HepG2 (cell line): ENCODE results near the gene ARSB. TPM values are rescaled to one million over a fixed set of nuclear protein-coding genes. Genes with fewer than 3 reads are reported as not detected.

ENCODE experiments used
- ATAC-seq: fragments of 200-7000 bp; cut with Tn5 transposase; 3 replicates; pipeline ENCODE4 v1.9.1; 2020; ENCODE audit warnings: mild to moderate bottlenecking, moderate library complexity
- BruUV-seq: library from RNA; stranded (reverse); fragments of 400-500 nt; replicated peaks from 2 replicates; lab custom pipeline; 2021; lab: Mats Ljungman, UMichigan
- CTCF ChIA-PET: fragments of 300-600 bp; formaldehyde crosslinking; extraction: SDS; loops from one replicate; lab custom pipeline; 2021; ENCODE audit warnings: low total read pairs, inconsistent platforms, low intra/inter-chr PET ratio; lab: Yijun Ruan, JAX
- POLR2A ChIA-PET: fragments of 350-600 bp; sonication (Branson Sonifier 250); formaldehyde crosslinking; loops from one replicate; lab custom pipeline; 2020; ENCODE audit warnings: antibody characterized with exemption, inconsistent platforms; lab: Yijun Ruan, JAX
- DNase-seq: peaks from one replicate; pipeline ENCODE4 v3.0.0-alpha.2; 2015; ENCODE audit warnings: low spot score
- FAIRE-seq: peaks from 3 replicates; lab custom pipeline; 2011; peaks lifted over from hg19 to GRCh38; lab: Jason Lieb, UNC
- H2AFZ ChIP-seq: one replicate; pipeline ENCODE4 v1.6.1; 2011; ENCODE audit warnings: low read length, inconsistent platforms
- H3K27ac ChIP-seq: fragments of 300-600 bp; 3 replicates; pipeline ENCODE4 v1.8.0; 2011; ENCODE audit warnings: mixed run types, mild to moderate bottlenecking, mixed read lengths, low read length, inconsistent platforms; ENCODE audit not compliant: insufficient read depth; ENCODE audit errors: extremely low read length
- H3K27me3 ChIP-seq, 2 experiments: fragments of 200-600 bp in 1 of 2; 2 replicates in 1 of 2; 3 replicates in 1 of 2; pipeline versions ENCODE4 v1.6.0 to v1.8.0; 2011; ENCODE audit warnings: low read length in 2 of 2, mild to moderate bottlenecking in 2 of 2, moderate library complexity in 2 of 2, inconsistent platforms in 1 of 2; ENCODE audit not compliant: insufficient read depth in 2 of 2, control insufficient read depth in 1 of 2
- H3K36me3 ChIP-seq, 2 experiments: fragments of 200-600 bp in 1 of 2; replicated peaks in 1 of 2; 2 replicates in 1 of 2; 3 replicates in 1 of 2; pipeline versions ENCODE4 v1.5.1 to v1.8.0; 2011; ENCODE audit warnings: low read length in 2 of 2, inconsistent platforms in 1 of 2; ENCODE audit not compliant: insufficient read depth in 2 of 2, control insufficient read depth in 1 of 2
- H3K4me1 ChIP-seq: 2 replicates; pipeline ENCODE4 v1.5.1; 2012; ENCODE audit warnings: low read length, inconsistent platforms; ENCODE audit not compliant: insufficient read depth
- H3K4me2 ChIP-seq: 2 replicates; pipeline ENCODE4 v1.6.0; 2011; ENCODE audit warnings: low read depth, low read length, inconsistent platforms
- H3K4me3 ChIP-seq, 3 experiments: fragments of 200-600 bp in 1 of 3; sonication (generic), shearing (Covaris generic) in 1 of 3; replicated peaks in 1 of 3; 2 replicates each; pipeline ENCODE4 v1.5.1; 2011 to 2016; ENCODE audit warnings: low read length in 3 of 3, inconsistent platforms in 2 of 3, low read depth in 2 of 3, mild to moderate bottlenecking in 2 of 3, control low read depth in 1 of 3, mixed read lengths in 1 of 3; ENCODE audit not compliant: insufficient read depth in 1 of 3
- H3K79me2 ChIP-seq: one replicate; pipeline ENCODE4 v1.6.1; 2011; ENCODE audit warnings: low read length, inconsistent platforms; ENCODE audit not compliant: insufficient read depth
- H3K9ac ChIP-seq: 2 replicates; pipeline ENCODE4 v1.6.0; 2011; ENCODE audit warnings: mild to moderate bottlenecking, low read depth, low read length, inconsistent platforms; ENCODE audit not compliant: insufficient read depth
- H3K9me3 ChIP-seq: 2 replicates; pipeline ENCODE4 v1.5.1; 2012; ENCODE audit warnings: mild to moderate bottlenecking, low read length
- H4K20me1 ChIP-seq: 2 replicates; pipeline ENCODE4 v1.6.0; 2011; ENCODE audit warnings: inconsistent platforms, mild to moderate bottlenecking, low read length, moderate library complexity; ENCODE audit not compliant: insufficient read depth
- AGO2 ChIP-seq: fragments of 200-400 bp; formaldehyde crosslinking; optimal IDR thresholded peaks from 2 replicates; pipeline ENCODE3; 2017; ENCODE audit warnings: mild to moderate bottlenecking, low read depth, low read length, moderate library complexity
- ZNF335 ChIP-seq: sonication (generic); formaldehyde crosslinking; IDR thresholded peaks from 2 replicates; pipeline ENCODE4 v1.4.0; 2020; ENCODE audit warnings: missing genetic modification reagents
- ZNF850 ChIP-seq: sonication (generic); formaldehyde crosslinking; conservative IDR thresholded peaks from 2 replicates; pipeline ENCODE4 v1.9.0; 2021; ENCODE audit warnings: mild to moderate bottlenecking, missing genetic modification reagents
- WGBS: methylation state at CpG from one replicate; pipeline ENCODE4 v1.1.6; 2017; ENCODE audit warnings: low lambda C conversion rate; 5-methylcytosine and 5-hydroxymethylcytosine counted together
- in situ Hi-C: cut with HindIII; loops from 2 replicates; pipeline ENCODE4 v1.10.0; 2017; ENCODE audit warnings: low pct_unique_long_range_greater_than_20kb; ENCODE audit not compliant: extremely low pct_ligation_motif_present
- intact Hi-C: fragments of 100-400 bp; cut with micrococcal nuclease; formaldehyde crosslinking; loops from one replicate; pipeline ENCODE4 v1.10.0; 2022; ENCODE audit not compliant: unreplicated experiment
- polyA plus RNA-seq, 8 experiments: library from polyadenylated mRNA; depleted of rRNA in 3 of 8; stranded (reverse) in 7 of 8; unstranded in 1 of 8; fragments of >200 nt; fragmentation: Illumina TruSeq in 4 of 8; extraction: Trizol in 4 of 8; gene quantifications; 2 replicates each; pipeline versions ENCODE4 v1.2.1 to v1.2.3, GENCODE V29; 2011 to 2016; ENCODE audit warnings: low read depth in 4 of 8, missing spikeins in 1 of 8, mixed read lengths in 1 of 8; ENCODE audit not compliant: insufficient read depth in 1 of 8
- total RNA-seq, 5 experiments: library from RNA; depleted of rRNA; stranded (reverse); fragments of >200 nt; fragmentation: Illumina TruSeq; extraction: Trizol; gene quantifications; 2 replicates each; pipeline ENCODE4 v1.2.3, GENCODE V29; 2016; ENCODE audit warnings: low read depth in 1 of 5
- TF ChIP-seq, protein P1 (sequence below), 2 experiments: IDR thresholded peaks; 2 replicates each; pipeline ENCODE4 v1.6.1; 2011 to 2012; ENCODE audit warnings: low read length in 2 of 2, borderline replicate concordance in 1 of 2, low read depth in 1 of 2, mild to moderate bottlenecking in 1 of 2, moderate library complexity in 1 of 2

ARSB gene
- total and polyA plus RNA-seq, 2 of the 13 experiments (the other 11 are each of a cell fraction or from before 2014, with no cell fraction given), result 52.6 to 66.4 TPM

DNA sequence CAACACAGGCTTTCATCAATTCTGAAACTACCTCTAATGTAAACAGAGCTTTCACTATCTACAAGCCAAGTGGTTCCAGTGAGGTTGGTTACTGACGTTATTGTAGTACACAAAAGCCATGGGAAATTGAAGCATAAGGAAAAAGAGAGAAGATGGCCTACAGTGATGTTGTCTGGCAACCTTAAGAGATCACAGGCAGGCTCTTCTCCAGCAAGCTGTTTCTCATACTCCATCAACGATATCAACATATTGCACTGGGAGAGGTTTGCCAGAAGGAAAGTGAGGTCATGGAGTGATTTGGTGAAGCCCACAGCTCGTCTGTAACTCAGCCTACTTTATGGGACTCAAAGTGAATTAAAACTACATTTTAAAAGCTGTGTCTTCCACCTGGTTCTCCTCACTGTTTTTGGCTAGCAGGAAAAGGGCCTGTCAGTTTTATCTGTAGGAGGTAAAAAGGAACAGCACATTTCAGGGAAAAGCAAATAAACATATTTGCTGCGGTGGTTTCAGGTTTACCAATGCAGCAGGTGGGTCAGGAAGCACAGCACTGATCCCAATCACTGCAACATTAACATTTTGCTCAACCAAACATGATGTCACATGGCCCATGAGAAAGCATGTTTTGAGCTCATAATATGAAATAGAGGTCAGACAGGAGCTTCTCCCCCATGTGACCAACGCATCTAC lies 72.9 kb downstream of the ARSB start:
- no peak overlapping the region for H2AFZ ChIP-seq
- intact Hi-C loops, result no loop called here
- TF ChIP-seq AGO2, result no peak
- TF ChIP-seq, protein P1, sequence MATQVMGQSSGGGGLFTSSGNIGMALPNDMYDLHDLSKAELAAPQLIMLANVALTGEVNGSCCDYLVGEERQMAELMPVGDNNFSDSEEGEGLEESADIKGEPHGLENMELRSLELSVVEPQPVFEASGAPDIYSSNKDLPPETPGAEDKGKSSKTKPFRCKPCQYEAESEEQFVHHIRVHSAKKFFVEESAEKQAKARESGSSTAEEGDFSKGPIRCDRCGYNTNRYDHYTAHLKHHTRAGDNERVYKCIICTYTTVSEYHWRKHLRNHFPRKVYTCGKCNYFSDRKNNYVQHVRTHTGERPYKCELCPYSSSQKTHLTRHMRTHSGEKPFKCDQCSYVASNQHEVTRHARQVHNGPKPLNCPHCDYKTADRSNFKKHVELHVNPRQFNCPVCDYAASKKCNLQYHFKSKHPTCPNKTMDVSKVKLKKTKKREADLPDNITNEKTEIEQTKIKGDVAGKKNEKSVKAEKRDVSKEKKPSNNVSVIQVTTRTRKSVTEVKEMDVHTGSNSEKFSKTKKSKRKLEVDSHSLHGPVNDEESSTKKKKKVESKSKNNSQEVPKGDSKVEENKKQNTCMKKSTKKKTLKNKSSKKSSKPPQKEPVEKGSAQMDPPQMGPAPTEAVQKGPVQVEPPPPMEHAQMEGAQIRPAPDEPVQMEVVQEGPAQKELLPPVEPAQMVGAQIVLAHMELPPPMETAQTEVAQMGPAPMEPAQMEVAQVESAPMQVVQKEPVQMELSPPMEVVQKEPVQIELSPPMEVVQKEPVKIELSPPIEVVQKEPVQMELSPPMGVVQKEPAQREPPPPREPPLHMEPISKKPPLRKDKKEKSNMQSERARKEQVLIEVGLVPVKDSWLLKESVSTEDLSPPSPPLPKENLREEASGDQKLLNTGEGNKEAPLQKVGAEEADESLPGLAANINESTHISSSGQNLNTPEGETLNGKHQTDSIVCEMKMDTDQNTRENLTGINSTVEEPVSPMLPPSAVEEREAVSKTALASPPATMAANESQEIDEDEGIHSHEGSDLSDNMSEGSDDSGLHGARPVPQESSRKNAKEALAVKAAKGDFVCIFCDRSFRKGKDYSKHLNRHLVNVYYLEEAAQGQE (IDR thresholded peaks at IDR 0.05; ENCODE audit: borderline replicate concordance in 1 of 2, low read depth in 1 of 2, low read length in 2 of 2), result no peak
- no peak for TF ChIP-seq ZNF335 (CRISPR knock-in tag)
- TF ChIP-seq ZNF850 (CRISPR knock-in tag), result no peak
- 90% methylated on average over 5 of the region's 5 CpGs for WGBS
- BruUV-seq, result no TSS peak
- H3K4me1 ChIP-seq, result peaks cover 23% of the 10 kb centered on the region
- no peak overlapping the region for H3K9ac ChIP-seq
- in situ Hi-C loops, result no loop called here
- no peak overlapping the region for H3K4me2 ChIP-seq
- POLR2A ChIA-PET, result no interaction called here
- no peaks in the 10 kb centered on the region for H3K27me3 ChIP-seq
- DNase-seq (no peak), FAIRE-seq (no peak), ATAC-seq (no peak)
- H3K79me2 ChIP-seq, result no peaks in the 10 kb centered on the region
- H4K20me1 ChIP-seq, result no peaks in the 10 kb centered on the region
- peaks cover 4 to 23% of the 10 kb centered on the region in 2 experiments; a peak in 4 of 5 replicates for H3K36me3 ChIP-seq
- CTCF ChIA-PET, result no interaction called here
- H3K27ac ChIP-seq, result no peak overlapping the region
- no peak overlapping the region for H3K4me3 ChIP-seq
- H3K9me3 ChIP-seq, result no peaks in the 10 kb centered on the region
